NCI-H1436 treated with DMSO at 0.1 percent for 48 hours (cell line): ENCODE results near the gene ASIC1.
"Not testable (repeated sequence)": the region's sequence is repeated elsewhere in the genome, so short reads cannot be mapped to it uniquely, and the experiment has no call there.

Source experiments
- DNase-seq: peaks from one replicate; lab custom pipeline; 2025; lab: John Stamatoyannopoulos, UW

Gene ASIC1

DNA sequence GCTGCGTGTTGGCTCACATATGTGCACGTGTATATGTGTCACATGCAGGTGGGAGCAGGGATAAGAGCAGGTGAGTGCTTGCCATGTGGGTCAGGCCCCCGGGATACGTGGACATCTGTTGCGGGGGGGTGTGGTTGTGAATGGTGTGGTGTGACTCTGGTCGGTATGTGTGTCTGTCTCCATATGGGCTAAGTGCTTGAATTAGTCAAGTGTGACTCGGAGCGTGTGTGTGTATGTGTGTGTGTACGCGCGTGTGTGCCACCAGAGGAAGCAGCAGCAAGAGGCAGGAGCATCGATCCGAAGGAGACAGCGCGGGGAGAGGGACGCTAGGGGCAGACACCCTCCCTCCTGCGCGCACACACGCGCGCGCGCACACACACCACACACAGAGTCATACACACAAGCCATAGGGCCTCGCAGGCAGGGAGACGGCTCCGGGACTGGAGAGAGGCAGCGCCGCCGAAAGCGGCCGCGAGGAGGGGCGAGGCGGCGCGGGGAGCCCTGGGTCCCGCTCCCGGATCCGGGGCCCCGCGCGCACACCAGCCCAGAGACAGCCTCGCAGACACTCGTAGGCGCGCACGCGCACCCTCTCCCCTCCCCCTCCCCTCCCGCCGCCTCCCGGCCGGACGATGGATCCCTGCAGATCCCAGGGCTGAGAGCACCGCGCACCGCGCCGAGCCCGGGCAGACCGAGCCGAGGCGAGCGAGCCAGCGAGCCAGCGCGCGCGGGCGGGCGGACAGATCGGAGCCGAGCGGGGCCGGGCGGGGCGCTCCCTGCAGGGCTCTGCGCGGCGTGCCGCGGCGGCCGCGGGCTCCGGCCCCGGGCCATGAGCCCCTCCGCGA is at the start of gene ASIC1:
TSS of gene ASIC1 (plus strand) at position 597 of the 842 bp plus-strand sequence. CDS start 1,171 bp downstream, outside the sequence.
- no peak for DNase-seq

DNA sequence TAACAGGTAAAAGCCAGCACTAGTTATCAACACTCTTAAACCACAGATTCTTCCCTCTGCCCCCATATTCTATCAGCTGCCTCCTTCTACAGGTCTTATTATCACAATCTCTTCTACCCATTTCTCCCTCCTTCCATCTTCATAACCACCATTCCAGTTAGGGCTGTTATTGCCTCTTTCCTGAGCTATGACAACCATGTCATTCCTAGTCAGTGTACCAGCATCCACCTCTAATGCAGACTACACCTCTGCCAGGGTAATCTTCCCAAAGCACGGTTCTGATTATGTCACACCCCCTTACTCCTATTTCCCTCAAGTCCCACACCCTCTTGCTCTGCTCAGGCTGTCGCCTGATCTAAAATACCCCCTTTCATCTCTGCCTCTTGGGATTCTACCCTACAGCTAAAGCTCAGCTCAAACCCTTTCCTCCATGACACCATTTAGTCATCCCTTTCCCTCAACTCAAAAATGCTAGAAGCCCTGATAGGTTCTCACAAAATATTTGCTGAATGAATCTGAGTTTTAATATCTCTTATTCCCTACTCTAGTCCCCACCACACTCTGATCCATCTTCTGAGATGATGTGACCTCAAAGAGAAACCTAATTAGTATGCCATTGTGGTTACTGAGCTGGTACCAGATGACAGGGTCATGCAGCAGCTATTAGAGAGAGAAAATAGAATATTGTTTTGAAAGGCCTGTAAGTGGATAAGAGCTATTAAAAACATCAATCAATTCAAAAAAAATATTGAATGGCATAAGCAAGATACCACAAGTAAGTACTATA is 43.8 kb upstream of the ASIC1 start:
- DNase-seq: no peak

DNA sequence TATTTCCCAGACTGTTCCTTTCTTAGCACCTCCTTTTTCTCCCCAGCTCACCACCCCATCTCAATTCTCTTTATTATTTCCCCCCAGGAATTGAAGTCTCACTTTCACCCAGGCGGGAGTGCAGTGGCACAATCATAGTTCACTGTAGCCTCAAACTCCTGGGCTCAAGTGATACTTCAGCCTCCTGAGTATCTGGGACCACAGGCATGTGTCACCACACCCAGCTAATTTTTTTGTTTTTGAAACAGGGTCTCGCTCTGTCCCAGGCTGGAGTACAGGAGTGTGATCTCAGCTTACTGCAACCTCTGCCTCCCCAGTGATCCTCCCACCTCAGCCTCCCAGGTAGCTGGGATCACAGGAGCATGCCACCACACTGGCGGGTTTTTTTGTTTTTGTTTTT is 43.1 kb upstream of the ASIC1 start:
- DNase-seq: no peak

DNA sequence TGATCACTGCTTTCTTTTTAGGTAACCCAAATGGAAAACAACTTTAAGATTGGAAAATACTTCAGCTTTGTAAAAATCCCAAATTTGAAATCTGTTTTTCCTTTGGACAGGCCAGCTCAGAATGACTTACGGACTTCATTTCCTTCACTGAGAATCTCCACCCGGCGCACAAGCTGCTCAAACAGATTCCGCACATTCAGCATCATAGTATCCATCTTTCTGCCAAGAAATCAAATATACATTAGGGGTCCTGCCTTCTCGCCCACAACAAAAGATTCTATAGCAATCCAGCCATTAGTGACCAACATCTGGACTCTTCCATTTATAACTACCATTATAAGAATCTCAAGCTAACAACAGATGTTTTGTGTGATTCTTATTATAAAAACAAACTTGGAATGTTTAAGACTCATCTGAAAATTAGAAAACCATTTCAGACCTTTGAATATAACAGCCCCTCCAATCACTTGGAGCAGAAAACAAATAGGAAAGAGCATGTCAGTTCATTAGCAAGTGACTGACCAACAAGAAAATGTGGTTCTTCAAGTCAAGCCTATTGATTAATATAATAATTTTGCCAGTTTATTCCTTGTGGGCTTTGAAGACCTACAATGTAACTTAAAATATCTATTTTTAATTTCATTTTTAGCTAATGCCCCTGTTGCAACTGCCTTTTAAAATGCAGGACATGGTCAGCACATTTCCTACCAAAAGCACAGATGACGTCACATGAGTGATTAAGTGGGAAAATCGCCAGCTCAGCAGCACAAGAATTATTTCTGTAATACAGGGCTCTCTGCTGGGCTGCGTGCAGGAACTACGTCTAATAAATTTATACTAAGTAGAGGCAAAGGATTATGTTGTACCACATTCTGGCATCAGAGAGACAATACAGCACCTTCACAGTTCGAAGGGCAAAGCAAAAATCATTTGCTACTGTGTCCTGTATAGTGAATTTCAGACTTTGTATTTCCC is 40.6 kb upstream of the ASIC1 start:
- no peak for DNase-seq

DNA sequence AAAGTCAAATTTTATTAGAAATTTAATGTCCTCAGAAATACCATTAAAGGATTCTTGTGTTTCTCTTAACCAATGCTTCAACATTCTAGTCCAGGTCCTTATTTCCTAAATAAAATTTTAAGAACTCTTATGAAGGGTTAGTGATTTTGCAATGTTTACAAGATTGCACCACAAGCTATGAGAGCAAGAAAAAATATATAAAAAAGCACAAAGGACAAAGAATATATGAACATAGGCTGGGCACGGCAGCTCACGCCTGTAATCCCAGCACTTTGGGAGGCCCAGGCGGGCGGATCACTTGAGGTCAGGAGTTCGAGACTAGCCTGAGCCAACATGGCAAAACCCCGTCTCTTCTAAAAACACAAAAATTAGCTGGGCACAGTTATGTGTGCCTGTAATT is 39.8 kb upstream of the ASIC1 start:
- DNase-seq: no peak

DNA sequence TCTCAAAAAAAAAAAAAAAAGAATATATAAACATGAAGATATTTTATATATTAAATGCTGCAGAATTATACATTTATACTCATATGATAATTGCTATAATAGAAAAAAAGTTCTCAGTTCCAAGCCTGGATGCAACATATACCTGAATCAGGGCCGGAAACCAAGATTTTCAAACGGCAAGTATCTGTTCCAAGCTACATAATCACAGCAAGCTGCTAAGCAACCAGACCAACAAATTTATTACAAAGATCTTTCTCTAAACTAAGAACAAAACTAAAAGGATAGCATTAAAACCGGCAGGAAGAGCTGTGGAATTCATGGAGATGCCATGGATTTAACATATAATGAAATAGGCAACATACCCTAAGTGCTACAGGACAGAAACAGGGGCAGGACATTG is 39.2 kb upstream of the ASIC1 start:
- DNase-seq: no peak

DNA sequence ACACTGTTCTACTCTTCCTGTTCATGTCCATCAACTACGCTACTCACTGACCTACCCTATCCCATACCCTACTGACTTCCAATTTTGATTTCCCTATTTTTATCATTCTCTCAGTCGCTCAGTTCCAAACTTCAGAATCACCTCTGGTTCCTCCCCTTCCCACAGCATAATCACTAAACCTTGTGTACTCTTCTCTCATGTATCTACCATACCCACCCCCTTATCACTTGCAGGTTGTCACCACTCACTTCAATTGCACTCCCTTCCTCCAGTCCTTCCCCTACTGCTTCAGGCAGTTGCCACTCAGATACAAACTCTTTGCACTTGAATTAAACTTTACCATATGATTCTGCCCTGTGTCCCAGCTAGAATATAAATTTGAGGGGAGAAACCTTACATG is 38.4 kb upstream of the ASIC1 start:
- DNase-seq: no peak

DNA sequence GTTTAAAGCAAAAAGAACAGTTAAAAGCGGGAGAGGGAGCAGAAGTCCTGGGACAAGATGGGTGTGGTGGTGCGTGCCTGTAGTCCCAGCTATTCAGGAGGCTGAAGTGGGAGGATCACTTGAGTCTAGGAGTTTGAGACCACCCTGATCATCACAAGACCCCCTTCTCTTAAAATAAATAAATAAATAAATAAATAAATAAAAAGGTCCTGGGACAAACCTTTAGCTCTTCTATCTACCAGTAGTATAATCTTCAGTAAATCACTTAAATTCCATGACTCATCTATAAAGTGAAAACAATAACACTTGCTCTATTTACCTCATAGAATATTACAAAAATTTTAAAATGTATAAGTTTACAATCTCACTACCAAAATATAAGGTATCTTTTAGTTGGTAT is 37.9 kb upstream of the ASIC1 start:
- no peak for DNase-seq

DNA sequence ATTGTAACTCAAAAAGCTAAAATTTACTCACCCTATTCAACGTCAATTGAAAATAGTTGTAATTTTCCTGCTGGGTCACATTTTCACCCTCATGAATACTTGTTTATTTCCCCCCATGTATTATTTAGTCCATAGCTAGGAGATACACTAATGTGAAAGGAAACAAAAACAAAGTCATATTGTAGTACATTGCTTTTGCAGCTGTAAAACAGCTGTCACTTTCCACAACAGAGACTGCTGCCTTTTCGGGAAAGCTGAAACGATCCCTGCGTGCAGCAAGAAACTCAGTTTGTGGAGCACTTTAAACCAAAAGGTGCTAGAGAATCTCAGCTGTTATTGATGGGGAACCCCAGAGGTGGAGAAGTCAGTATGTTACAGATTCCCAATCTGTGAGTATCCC is 36.4 kb upstream of the ASIC1 start:
- no peak for DNase-seq

DNA sequence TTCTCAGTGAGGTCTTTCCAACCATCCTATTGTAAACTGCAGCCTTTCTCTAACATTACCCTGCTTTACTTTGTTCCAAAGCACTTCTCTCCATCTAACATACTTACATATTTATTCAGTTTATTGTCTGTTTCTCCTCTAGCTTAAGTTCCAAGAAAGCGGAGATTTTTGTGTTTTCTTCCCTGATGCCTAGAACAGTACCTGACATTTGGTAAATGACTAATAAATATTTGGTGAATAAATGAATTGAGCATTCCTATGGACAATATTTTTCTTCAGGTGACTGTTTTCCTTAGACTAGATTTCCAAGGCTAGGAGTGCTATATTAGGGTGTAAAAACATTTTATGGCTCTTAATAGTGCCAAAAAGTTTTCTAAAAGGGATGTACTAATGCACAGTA is 34.5 kb upstream of the ASIC1 start:
- no peak for DNase-seq

DNA sequence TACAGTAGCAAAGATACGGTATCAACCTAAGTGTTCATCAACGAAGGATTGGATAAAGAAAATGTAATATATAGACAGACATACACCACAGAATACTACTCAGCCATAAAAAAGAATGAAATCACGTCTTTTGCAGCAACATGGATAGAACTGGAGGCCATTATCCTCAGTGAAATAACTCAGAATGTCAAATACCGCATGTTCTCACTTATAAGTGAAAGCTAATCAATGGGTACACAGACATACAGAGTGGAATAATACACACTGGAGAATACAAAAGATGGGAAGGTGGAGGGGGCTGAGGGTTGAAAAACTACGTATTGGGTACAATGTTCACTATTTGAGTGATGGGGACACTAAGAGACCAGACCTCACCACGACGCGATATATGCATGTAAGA is 33.2 kb upstream of the ASIC1 start:
- no peak for DNase-seq

DNA sequence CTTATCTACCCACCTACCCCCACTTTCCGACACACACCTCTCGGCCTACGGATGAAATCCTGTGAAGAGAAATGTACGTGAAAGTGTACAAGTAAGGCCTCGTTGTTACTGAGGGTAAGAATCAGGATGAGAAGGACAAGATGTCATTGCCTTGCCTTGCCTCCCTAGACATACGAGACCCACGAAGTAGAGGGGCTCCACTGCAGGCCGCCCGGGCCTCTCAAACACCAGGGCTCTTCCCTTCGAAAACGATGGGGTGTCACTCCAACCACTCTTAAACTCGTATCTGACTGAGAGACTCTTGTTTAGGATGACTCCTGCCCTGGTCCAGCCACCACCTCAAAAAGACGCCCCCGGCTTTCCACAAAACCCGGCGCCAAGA is 32.6 kb upstream of the ASIC1 start:
- DNase-seq: no peak

DNA sequence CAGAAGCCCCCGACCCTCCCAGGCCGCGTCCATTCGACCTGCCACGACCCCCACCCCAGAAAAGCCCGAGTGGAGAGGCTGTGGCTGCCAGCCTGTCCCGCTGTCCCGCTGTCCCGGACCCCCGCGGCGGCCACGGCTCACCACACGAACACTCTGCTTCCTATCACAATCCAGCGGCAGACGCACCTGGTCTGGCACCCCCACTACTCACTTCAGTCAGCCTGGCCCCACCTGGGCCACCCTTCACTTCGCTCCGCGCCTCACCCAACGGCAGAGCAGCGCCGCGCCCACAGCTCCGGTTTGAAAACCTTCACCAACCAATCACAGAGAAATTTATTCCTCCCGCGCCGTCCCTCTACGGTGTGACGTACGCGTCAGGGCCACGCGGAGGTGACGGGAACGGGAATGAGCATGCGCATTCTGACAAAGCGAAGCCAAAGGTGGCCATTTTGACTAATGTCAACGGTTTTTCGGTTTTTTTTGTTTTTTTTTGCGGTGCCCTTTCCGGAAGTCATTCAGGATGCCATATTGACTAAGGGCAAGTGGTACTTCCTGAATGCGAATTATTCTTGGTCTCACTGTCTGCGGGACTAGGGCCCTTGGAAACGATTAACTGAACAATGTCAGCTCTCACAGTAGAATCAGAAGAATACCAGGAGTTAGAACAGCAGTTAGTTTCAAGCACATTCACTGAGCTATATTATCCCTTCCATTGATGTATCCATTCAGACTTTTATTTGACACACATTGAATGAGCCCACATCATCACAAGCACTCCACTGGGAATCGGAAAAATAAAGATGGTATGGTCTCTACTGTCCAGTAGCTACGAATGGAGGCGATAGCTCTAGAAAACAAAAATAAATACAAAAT is 32.0 kb upstream of the ASIC1 start, which contains the start of gene RACGAP1:
TSS of gene RACGAP1 (minus strand) at position 308 of the 873 bp plus-strand sequence. CDS start 8,779 bp downstream, outside the sequence.
- DNase-seq: peak; percentile 95

DNA sequence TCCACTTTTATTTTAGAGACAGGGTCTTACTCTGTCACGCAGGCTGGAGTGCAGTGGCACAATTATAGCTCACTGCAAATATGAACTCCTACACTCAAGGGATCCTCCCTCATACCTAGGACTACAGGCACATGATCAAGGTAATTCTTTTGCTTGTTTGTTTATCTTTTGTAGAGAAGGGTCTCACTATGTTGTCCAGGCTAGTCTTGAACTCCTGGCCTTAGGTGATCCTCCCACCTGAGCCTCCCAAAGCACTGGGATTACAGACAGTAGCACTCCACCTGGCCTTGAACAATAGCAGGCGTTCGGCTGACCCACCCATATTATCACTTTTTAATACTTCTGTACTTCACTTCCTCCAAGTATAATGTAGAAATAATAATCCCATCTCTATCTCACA is 30.7 kb upstream of the ASIC1 start:
- DNase-seq: no peak

DNA sequence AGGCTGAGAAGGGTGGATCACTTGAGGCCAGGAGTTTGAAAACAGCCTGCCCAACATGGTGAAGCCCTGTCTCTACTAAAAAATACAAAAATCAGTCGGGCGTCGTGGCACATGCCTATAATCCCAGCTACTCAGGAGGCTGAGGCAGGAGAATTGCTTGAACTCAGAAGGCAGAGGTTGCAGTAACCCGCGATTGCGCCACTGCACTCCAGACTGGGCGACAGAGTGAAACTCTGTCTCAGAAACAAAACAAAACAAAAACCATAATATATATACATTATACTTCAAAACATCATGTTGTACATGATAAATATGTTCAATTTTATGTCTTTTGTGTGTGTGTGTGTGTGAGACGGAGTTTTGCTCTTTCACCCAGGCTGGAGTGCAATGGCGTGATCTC is 26.9 kb upstream of the ASIC1 start:
- not testable (repeated sequence) for DNase-seq

DNA sequence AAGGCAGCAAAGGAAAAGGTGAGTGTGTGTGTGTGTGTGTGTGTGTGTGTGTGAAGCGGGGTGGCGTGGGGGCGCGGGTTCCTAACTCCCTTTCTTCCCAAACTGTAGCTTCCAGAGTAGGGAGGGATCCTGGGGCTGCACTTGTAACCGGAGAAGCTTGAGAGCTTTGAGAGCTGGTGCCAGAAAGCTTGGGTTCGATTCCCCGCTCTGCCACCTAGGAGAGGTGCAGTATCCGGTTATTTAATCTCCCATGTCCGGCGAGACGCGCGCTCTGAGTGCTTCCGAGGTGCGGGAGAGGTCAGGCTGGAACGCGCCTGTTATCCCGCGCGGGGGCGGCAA is 24.9 kb upstream of the ASIC1 start:
- no peak for DNase-seq

DNA sequence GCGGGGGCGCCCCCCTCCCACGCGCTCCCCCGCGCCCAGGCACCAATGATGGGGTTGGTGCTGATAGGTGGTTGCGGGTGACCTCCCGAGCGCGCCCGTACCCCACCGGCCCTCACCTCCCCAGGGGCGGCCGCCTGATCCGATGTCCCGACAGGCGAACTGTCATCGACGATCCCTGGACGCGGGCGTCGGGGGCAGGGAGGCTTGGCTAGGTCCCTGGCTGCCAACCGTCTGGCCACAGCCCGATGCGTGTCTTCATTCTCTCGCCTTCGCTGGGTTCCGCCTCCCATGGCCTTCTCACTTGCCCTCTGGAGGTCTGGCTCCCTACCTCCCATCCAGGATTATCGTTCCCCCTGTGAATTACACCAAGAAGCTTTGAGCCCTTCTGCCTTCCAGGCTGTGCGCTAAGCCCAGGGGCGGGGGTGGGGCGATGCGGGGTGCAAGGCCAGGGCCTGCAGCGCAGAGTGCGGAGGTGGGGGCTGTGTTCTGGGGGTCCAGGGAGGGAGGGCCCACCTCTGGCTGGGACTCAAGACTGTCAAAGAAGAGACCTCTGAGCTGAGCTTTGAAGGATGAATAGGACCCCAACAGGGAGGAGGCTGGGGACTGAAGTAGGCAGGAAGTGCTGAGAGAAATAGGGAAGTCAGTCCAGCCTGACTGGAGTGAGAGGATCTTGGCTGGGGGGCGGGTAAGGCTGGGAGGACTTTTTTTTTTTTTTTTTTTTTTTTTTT is 24.4 kb upstream of the ASIC1 start:
- DNase-seq: no peak

DNA sequence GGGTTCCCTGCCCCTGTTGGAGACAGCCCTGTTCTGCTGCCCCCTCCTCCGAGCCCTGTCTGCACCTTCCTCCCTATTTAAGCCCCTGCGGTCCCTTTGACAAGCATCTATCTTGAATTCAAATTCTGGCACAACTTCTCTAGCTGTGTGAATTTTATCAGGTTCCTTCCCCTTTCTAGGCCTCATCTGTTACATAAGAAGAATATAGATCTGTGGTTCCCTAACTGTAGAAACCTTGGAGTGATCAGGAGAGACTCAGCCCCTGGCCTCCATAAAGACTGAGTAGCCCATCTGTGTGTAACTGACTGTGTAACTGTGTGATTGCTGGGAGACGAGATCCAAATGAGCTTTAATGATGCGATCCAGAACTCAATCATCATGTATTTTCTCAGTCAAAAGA is 19.1 kb upstream of the ASIC1 start:
- no peak for DNase-seq

DNA sequence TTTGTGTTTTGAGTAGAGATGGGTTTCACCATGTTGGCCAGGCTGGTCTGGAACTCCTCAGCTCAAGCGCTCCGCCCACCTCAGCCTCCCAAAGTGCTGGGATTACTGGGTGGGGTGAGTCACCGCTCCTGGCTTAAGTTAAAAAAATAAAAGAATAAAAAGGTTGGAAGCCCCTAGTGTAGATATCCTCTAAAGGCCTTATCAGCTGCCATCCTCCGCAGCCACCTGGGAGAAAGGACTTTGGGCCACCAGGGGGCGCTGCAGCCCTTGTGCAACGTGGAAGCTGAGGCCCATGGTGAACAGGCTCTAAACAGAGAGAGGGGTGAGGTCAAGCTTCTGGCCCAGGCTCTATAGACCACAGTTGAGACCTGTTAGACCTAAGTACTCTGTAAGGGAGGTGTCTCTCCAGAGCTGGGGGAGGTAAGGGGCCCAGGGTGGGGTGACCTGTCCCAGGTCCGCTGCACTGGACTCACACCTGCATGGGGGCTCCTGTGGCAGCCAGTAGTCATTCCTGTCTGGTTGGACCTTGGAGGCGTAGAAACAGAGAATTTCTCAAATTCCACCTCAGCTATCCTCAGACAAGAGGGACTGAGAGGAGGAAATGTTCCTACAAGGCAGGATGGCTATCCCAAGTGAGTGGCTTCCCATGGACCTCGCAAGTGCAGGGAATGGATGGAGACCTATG is 18.1 kb upstream of the ASIC1 start:
- no peak for DNase-seq

DNA sequence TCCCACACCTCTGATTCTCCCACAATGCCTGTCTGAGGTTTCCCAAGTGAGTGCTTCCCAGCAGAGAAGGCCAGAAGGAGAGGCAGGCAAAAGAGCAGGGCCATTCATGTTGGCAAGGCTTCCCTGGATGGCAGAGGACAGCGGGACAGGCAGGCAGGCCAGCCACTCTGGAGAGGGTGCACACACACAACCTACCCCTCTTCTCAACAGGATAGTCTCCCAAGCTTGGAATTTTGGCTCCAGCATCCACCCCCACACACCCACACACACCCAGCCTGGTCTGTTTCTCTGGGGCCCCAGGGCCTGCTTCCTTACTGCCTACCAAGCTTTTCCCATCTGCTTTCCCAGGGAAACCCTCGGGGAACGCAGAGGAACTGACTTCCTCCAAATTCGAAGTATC is 16.7 kb upstream of the ASIC1 start:
- DNase-seq: no peak
